ENCODE results near the gene KCNIP1.

KCNIP1 gene

DNA sequence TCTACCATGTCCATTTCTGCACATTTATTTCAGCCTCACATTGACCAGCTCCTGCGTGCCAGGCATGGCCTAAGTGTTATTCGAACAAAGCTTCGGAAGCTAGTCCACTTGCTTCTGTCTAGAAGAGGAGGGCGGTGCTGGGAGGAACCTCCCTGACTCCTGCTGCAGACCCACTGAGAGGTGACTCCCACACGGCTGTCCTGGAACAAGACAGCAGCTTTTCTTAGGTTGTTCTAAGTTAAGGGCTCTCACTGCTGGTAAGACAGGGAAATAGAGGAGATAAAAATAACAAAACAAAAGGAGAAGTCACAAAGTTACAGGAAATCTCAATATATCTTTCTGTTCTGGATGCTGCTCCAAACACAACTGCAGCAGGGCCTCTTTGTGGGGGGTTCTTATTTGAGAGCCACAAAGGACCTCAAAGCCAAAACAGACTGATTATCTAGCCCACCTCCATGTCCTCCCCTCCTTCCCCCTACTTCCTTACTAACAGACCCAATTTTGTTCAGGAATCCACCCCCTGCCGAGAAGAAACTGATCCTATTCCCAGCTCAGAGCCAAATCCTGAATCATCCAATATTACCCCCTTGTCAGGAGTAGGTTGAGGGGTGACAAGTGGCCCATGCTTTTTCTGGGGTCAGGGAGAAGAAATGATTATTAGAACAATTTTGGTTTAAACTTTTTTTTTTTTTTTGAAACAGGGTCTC lies 28.4 kb upstream of the KCNIP1 start:
- no peak for DNase-seq
- H3K4me1 Mint-ChIP-seq, result no peaks in the 10 kb centered on the region
- H3K36me3 Mint-ChIP-seq, result no peaks in the 10 kb centered on the region
- no peak overlapping the region for H3K4me3 Mint-ChIP-seq
- CTCF ChIA-PET, result interaction anchor here (1.2 kb wide), 1 partner anchor 9 kb away, joined by 3 read pairs; no protein-coding TSS in a partner anchor
- H3K9me3 Mint-ChIP-seq, result no peaks in the 10 kb centered on the region
- H3K27me3 Mint-ChIP-seq, result peaks cover 46% of the 10 kb centered on the region
- H3K27ac Mint-ChIP-seq, result no peak overlapping the region

DNA sequence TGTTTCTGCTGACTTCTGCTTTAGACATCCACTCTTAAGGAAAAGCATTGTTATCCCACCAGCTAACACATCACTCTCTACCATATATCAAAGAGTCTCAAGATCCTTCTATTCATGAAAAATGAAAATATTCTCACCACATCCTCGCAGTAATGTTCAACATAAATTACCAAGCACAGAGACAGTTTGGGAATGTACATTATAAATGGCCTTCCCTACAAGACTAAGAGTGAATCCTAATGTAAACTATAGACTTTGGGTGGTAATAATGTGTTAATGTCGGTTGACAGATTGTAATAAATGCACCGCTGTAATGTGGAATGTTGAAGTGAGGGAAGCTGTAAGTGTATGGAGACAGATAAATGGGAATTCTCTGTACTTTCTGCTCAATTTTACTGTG lies 27.1 kb upstream of the KCNIP1 start:
- Mint-ChIP-seq H3K36me3 (no peaks in the 10 kb centered on the region), H3K27me3 (peaks cover 37% of the 10 kb centered on the region), H3K4me1 (no peaks in the 10 kb centered on the region), H3K4me3 (no peak overlapping the region), H3K9me3 (no peaks in the 10 kb centered on the region), H3K27ac (no peak overlapping the region)
- no peak for DNase-seq
- CTCF ChIA-PET, result no interaction called here

DNA sequence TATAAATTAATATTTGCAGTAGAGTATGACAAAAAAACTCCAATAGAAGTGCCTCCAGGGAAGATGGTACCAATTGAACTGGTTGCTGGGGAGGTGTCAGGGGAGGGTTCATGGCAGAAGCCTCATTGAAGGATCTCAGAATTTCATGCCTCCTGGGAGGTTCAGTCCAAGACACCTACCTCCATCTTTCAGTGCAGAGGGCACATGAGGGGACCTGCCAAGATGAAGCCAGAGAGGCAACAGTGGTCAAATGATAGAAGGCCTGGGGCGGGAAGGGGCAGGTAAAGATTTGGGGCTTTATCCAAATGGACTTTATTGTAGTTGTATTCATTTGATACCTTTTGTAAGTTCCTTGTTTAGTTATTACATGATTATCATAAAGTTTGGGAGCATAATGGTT lies 25.9 kb upstream of the KCNIP1 start:
- H3K9me3 Mint-ChIP-seq, result no peaks in the 10 kb centered on the region
- H3K36me3 Mint-ChIP-seq, result no peaks in the 10 kb centered on the region
- H3K27me3 Mint-ChIP-seq, result peaks cover 31% of the 10 kb centered on the region
- CTCF ChIA-PET, result interaction anchor here (1.1 kb wide), 1 partner anchor 60 kb away, joined by 3 read pairs; no protein-coding TSS in a partner anchor
- DNase-seq, result no peak
- H3K4me3 Mint-ChIP-seq, result no peak overlapping the region
- H3K4me1 Mint-ChIP-seq, result no peaks in the 10 kb centered on the region
- no peak overlapping the region for H3K27ac Mint-ChIP-seq

DNA sequence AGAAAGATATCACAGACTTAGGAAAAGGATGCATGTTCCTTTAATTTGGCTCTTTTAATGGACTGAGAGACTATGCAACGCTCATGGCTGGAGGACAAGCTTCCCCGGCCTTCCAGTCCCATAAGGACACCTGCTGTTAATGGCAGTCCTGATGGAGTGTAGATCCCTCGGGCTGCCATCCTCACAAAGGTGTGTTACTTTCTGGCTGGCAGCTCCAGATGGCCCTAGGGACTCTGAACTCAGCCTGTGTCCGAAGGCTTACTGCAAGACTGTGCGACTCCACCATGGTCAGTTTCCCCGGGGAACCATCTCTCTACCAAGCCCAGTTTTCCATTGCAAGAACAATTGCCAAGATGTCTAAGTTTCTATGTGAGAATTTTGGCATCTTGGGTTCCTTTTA lies 25.5 kb upstream of the KCNIP1 start:
- Mint-ChIP-seq H3K4me1 (no peaks in the 10 kb centered on the region), H3K4me3 (no peak overlapping the region), H3K36me3 (no peaks in the 10 kb centered on the region), H3K27me3 (peaks cover 35% of the 10 kb centered on the region), H3K9me3 (no peaks in the 10 kb centered on the region), H3K27ac (no peak overlapping the region)
- DNase-seq, result no peak
- CTCF ChIA-PET, result interaction anchor here (1.1 kb wide), 1 partner anchor 59 kb away, joined by 3 read pairs; no protein-coding TSS in a partner anchor

GRCh38 chr5:170479484-170479883 lies 24.3 kb upstream of the KCNIP1 start:
- CTCF ChIA-PET, result no interaction called here
- no peak overlapping the region for H3K4me3 Mint-ChIP-seq
- no peaks in the 10 kb centered on the region for H3K9me3 Mint-ChIP-seq
- H3K27me3 Mint-ChIP-seq, result peaks cover 40% of the 10 kb centered on the region
- DNase-seq, result no peak
- H3K27ac Mint-ChIP-seq, result no peak overlapping the region
- no peaks in the 10 kb centered on the region for H3K4me1 Mint-ChIP-seq
- H3K36me3 Mint-ChIP-seq, result no peaks in the 10 kb centered on the region

DNA sequence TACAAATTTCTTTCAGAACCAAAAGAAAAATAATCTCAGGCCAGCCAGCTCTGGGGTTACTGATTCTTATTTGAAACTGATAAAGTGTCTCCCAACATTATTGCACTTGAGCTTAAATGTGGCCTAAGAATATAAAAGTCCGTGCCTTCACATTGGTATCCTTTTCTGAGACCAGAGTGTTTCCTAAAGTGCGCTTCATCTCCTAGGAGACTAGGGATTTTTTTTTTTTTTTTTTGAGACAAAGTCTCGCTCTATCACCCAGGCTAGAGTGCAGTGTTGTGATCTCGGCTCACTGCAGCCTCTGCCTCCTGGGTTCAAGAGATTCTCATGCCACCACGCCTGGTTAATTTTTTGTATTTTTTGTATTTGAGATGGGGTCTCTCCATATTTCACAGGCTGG lies 23.6 kb upstream of the KCNIP1 start:
- no peaks in the 10 kb centered on the region for H3K36me3 Mint-ChIP-seq
- H3K27ac Mint-ChIP-seq, result no peak overlapping the region
- DNase-seq, result no peak
- no peaks in the 10 kb centered on the region for H3K9me3 Mint-ChIP-seq
- CTCF ChIA-PET, result no interaction called here
- H3K27me3 Mint-ChIP-seq, result peaks cover 41% of the 10 kb centered on the region
- no peaks in the 10 kb centered on the region for H3K4me1 Mint-ChIP-seq
- H3K4me3 Mint-ChIP-seq, result no peak overlapping the region

DNA sequence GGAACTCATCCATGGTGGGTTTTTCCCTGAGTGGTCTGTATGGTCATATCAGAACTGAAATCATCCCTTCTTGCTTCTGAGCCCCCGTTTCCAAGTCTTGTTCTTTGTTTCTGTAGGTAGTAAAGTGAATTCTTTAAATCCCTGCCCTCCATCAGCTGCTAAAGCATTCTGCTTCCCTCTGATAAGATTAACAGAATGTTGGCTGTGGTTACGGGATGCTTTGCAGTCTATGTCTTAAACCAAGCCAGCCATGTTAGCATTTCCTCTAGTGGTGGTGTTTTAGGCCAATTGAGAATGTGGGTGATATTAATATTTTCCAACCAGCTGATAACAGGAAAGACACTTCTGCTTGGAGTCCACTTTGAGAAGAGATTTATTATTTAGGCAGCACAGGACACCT lies 22.0 kb upstream of the KCNIP1 start:
- Mint-ChIP-seq H3K27me3 (peaks cover 32% of the 10 kb centered on the region), H3K27ac (no peak overlapping the region), H3K4me3 (no peak overlapping the region), H3K4me1 (no peaks in the 10 kb centered on the region), H3K36me3 (no peaks in the 10 kb centered on the region), H3K9me3 (no peaks in the 10 kb centered on the region)
- CTCF ChIA-PET, result interaction anchor here (1.4 kb wide), 1 partner anchor 13 kb away, joined by 4 read pairs; no protein-coding TSS in a partner anchor
- no peak for DNase-seq

GRCh38 chr5:170482511-170482910 lies 21.3 kb upstream of the KCNIP1 start:
- H3K4me1 Mint-ChIP-seq, result no peaks in the 10 kb centered on the region
- CTCF ChIA-PET, result no interaction called here
- H3K27me3 Mint-ChIP-seq, result peaks cover 32% of the 10 kb centered on the region

GRCh38 chr5:170483701-170484458 lies 19.9 kb upstream of the KCNIP1 start:
- H3K4me1 Mint-ChIP-seq, result no peaks in the 10 kb centered on the region
- H3K27me3 Mint-ChIP-seq, result peaks cover 23% of the 10 kb centered on the region
- H3K9me3 Mint-ChIP-seq, result no peaks in the 10 kb centered on the region
- DNase-seq, result no peak
- no peak overlapping the region for H3K4me3 Mint-ChIP-seq
- H3K36me3 Mint-ChIP-seq, result no peaks in the 10 kb centered on the region
- no peak overlapping the region for H3K27ac Mint-ChIP-seq
- CTCF ChIA-PET, result no interaction called here

More at GRCh38 chr5:170482511-170482910, 21.3 kb upstream of the KCNIP1 start:
- no peak for DNase-seq
- no peak overlapping the region for H3K4me3 Mint-ChIP-seq
- H3K36me3 Mint-ChIP-seq, result no peaks in the 10 kb centered on the region
- H3K27ac Mint-ChIP-seq, result no peak overlapping the region
- H3K9me3 Mint-ChIP-seq, result no peaks in the 10 kb centered on the region

- no peak for DNase-seq
- CTCF ChIA-PET, result interaction anchor here (0.6 kb wide), 1 partner anchor 10 kb away, joined by 3 read pairs; no protein-coding TSS in a partner anchor
- Mint-ChIP-seq H3K9me3 (no peaks in the 10 kb centered on the region), H3K4me1 (no peaks in the 10 kb centered on the region), H3K36me3 (no peaks in the 10 kb centered on the region), H3K27me3 (peaks cover 24% of the 10 kb centered on the region), H3K27ac (no peak overlapping the region), H3K4me3 (no peak overlapping the region)
Measured at GRCh38 chr5:170484459-170484831, 19.4 kb upstream of the KCNIP1 start.

DNA sequence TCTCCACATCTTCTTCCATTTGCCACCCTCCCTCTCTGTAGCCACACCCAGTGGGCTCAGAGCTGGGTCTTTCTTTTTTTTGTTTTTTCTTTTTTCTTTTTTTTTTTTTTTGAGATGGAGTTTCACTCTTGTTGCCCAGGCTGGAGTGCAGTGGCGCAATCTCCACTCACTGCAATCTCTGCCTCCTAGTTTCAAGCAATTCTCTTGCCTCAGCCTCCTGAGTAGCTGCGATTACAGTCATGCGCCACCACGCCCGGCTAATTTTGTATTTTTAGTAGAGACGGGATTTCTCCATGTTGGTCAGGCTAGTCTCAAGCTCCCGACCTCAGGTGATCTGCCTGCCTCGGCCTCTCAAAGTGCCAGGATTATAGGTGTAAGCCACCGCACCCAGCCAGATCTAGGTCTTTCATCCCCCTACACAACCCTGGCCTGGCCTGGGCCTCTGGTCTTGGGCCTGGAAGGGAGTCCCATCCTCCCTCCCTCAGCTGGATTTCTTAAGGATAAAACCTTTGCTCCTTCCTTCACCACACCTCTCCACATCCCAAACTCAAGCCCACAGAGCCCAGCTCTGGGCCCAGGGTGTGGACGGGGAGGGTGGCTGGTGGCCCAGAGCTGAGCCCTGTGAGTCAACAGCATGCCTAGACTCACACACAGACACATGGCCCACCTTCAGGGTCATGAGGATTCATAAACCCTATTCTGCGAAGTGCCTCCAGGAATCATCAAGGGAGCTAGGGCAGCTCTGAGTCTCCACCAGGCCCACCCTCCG lies 18.8 kb upstream of the KCNIP1 start:
- H3K27me3 Mint-ChIP-seq, result peaks cover 24% of the 10 kb centered on the region
- no peaks in the 10 kb centered on the region for H3K9me3 Mint-ChIP-seq
- no peak overlapping the region for H3K27ac Mint-ChIP-seq
- no peak overlapping the region for H3K4me3 Mint-ChIP-seq
- H3K4me1 Mint-ChIP-seq, result no peaks in the 10 kb centered on the region
- no peak for DNase-seq
- H3K36me3 Mint-ChIP-seq, result no peaks in the 10 kb centered on the region
- CTCF ChIA-PET, result interaction anchor here (0.6 kb wide), 1 partner anchor 10 kb away, joined by 3 read pairs; no protein-coding TSS in a partner anchor

- H3K4me3 Mint-ChIP-seq, result no peak overlapping the region
- H3K27ac Mint-ChIP-seq, result no peak overlapping the region
- CTCF ChIA-PET, result no interaction called here
- no peaks in the 10 kb centered on the region for H3K4me1 Mint-ChIP-seq
- no peaks in the 10 kb centered on the region for H3K36me3 Mint-ChIP-seq
- no peak for DNase-seq
- peaks cover 24% of the 10 kb centered on the region for H3K27me3 Mint-ChIP-seq
- H3K9me3 Mint-ChIP-seq, result no peaks in the 10 kb centered on the region
Measured at GRCh38 chr5:170485616-170485911, 18.3 kb upstream of the KCNIP1 start.

- no peaks in the 10 kb centered on the region for H3K4me1 Mint-ChIP-seq
- H3K4me3 Mint-ChIP-seq, result no peak overlapping the region
- CTCF ChIA-PET, result no interaction called here
- H3K9me3 Mint-ChIP-seq, result no peaks in the 10 kb centered on the region
- no peak overlapping the region for H3K27ac Mint-ChIP-seq
- H3K36me3 Mint-ChIP-seq, result no peaks in the 10 kb centered on the region
- peaks cover 24% of the 10 kb centered on the region for H3K27me3 Mint-ChIP-seq
- DNase-seq, result no peak
Measured at GRCh38 chr5:170486371-170486770, 17.4 kb upstream of the KCNIP1 start.

- H3K27me3 Mint-ChIP-seq, result peaks cover 20% of the 10 kb centered on the region
- H3K9me3 Mint-ChIP-seq, result no peaks in the 10 kb centered on the region
- H3K36me3 Mint-ChIP-seq, result no peaks in the 10 kb centered on the region
- DNase-seq, result no peak
- CTCF ChIA-PET, result no interaction called here
- no peak overlapping the region for H3K4me3 Mint-ChIP-seq
- no peaks in the 10 kb centered on the region for H3K4me1 Mint-ChIP-seq
- H3K27ac Mint-ChIP-seq, result no peak overlapping the region
Measured at GRCh38 chr5:170488570-170488969, 15.2 kb upstream of the KCNIP1 start.

All from activated naive CD4-positive, alpha-beta T cell treated with anti-CD3 and anti-CD28 coated beads, Interleukin-2, amount 10 ng/mL, durations not matched to agents 7 days and 5 days (primary cell).